Measurements from ENCODE around the gene TMTC1.

Gene TMTC1

GRCh38 chr12:29725587-29726320 is 58.0 kb downstream of the TMTC1 start:
- H3K4me3 ChIP-seq (ENCODE audit: low read depth, low read length) = no peak overlapping the region
- TF ChIP-seq MYC (IDR thresholded peaks at IDR 0.05; ENCODE audit: low read depth, low read length) (no peak), POLR2A (IDR thresholded peaks at IDR 0.05; ENCODE audit: extremely low read depth, insufficient read length) (no peak), CTCF (IDR thresholded peaks at IDR 0.05; ENCODE audit: low read depth, low read length) (no peak), MAX (IDR thresholded peaks at IDR 0.05; ENCODE audit: low read depth, low read length) (no peak)
- DNase-seq (ENCODE audit: low read depth) = no peak

GRCh38 chr12:29722164-29722563 is 61.6 kb downstream of the TMTC1 start:
- TF ChIP-seq CTCF (IDR thresholded peaks at IDR 0.05; ENCODE audit: low read depth, low read length) (no peak), MAX (IDR thresholded peaks at IDR 0.05; ENCODE audit: low read depth, low read length) (no peak), POLR2A (IDR thresholded peaks at IDR 0.05; ENCODE audit: extremely low read depth, insufficient read length) (no peak), MYC (IDR thresholded peaks at IDR 0.05; ENCODE audit: low read depth, low read length) (no peak)
- DNase-seq (ENCODE audit: low read depth) = no peak
- no peak overlapping the region for H3K4me3 ChIP-seq (ENCODE audit: low read depth, low read length)

- DNase-seq (ENCODE audit: low read depth) = no peak
- H3K4me3 ChIP-seq (ENCODE audit: low read depth, low read length) = no peak overlapping the region
- TF ChIP-seq POLR2A (IDR thresholded peaks at IDR 0.05; ENCODE audit: extremely low read depth, insufficient read length) (no peak), MAX (IDR thresholded peaks at IDR 0.05; ENCODE audit: low read depth, low read length) (no peak), MYC (IDR thresholded peaks at IDR 0.05; ENCODE audit: low read depth, low read length) (no peak), CTCF (IDR thresholded peaks at IDR 0.05; ENCODE audit: low read depth, low read length) (no peak)
Observed at GRCh38 chr12:29719381-29719780, 64.4 kb downstream of the TMTC1 start.

- TF ChIP-seq CTCF (IDR thresholded peaks at IDR 0.05; ENCODE audit: low read depth, low read length) (no peak), MYC (IDR thresholded peaks at IDR 0.05; ENCODE audit: low read depth, low read length) (no peak), MAX (IDR thresholded peaks at IDR 0.05; ENCODE audit: low read depth, low read length) (no peak), POLR2A (IDR thresholded peaks at IDR 0.05; ENCODE audit: extremely low read depth, insufficient read length) (no peak)
Observed at GRCh38 chr12:29717540-29718100, 66.1 kb downstream of the TMTC1 start.

GRCh38 chr12:29714966-29715365 is 68.8 kb downstream of the TMTC1 start:
- TF ChIP-seq MYC (IDR thresholded peaks at IDR 0.05; ENCODE audit: low read depth, low read length) = no peak
- no peak for TF ChIP-seq MAX (IDR thresholded peaks at IDR 0.05; ENCODE audit: low read depth, low read length)
- no peak for TF ChIP-seq POLR2A (IDR thresholded peaks at IDR 0.05; ENCODE audit: extremely low read depth, insufficient read length)
- TF ChIP-seq CTCF (IDR thresholded peaks at IDR 0.05; ENCODE audit: low read depth, low read length) = no peak
- no peak for DNase-seq (ENCODE audit: low read depth)
- H3K4me3 ChIP-seq (ENCODE audit: low read depth, low read length) = no peak overlapping the region

More at GRCh38 chr12:29717540-29718100, 66.1 kb downstream of the TMTC1 start:
- no peak overlapping the region for H3K4me3 ChIP-seq (ENCODE audit: low read depth, low read length)
- DNase-seq (ENCODE audit: low read depth) = no peak

Data from NB4 (cell line).